Liver (tissue), 9 donors: Measurements from ENCODE around the gene GRK5. TPM values are rescaled to one million over a fixed set of nuclear protein-coding genes. Genes with fewer than 3 reads are reported as not detected.
"Not testable (repeated sequence)": the region's sequence is repeated elsewhere in the genome, so short reads cannot be mapped to it uniquely, and the experiment has no call there.

Experiments used
- DNase-seq: peaks from one replicate; pipeline ENCODE4 v3.0.0-alpha.2; 2017; ENCODE audit warnings: low spot score
- H3K27ac ChIP-seq, 2 donors: one replicate each; pipeline ENCODE4 v1.7.0; 2013; ENCODE audit warnings: inconsistent platforms in 2 of 2, low read length in 2 of 2, control low read depth in 1 of 2, low read depth in 1 of 2, mild to moderate bottlenecking in 1 of 2
- H3K27me3 ChIP-seq, 4 donors: one replicate each; pipeline versions ENCODE4 v1.6.1 to v1.7.0; 2013; ENCODE audit warnings: low read length in 3 of 4, inconsistent platforms in 1 of 4, mild to moderate bottlenecking in 1 of 4, moderate library complexity in 1 of 4; ENCODE audit not compliant: control insufficient read depth in 4 of 4, insufficient read depth in 4 of 4
- H3K36me3 ChIP-seq, 4 donors: one replicate each; pipeline versions ENCODE4 v1.6.1 to v1.7.0; 2013; ENCODE audit warnings: low read length in 3 of 4, mild to moderate bottlenecking in 3 of 4, low read depth in 1 of 4, moderate library complexity in 1 of 4; ENCODE audit not compliant: control insufficient read depth in 4 of 4, insufficient read depth in 3 of 4
- H3K4me1 ChIP-seq, 4 donors: one replicate each; pipeline versions ENCODE4 v1.6.1 to v1.7.0; 2013; ENCODE audit warnings: low read length in 3 of 4, mild to moderate bottlenecking in 3 of 4, moderate library complexity in 1 of 4; ENCODE audit not compliant: control insufficient read depth in 4 of 4, insufficient read depth in 4 of 4
- H3K4me3 ChIP-seq, 3 donors: one replicate each; pipeline versions ENCODE4 v1.6.1 to v1.7.0; 2013; ENCODE audit warnings: low read length in 3 of 3, control low read depth in 1 of 3, low read depth in 1 of 3, mild to moderate bottlenecking in 1 of 3
- H3K9ac ChIP-seq, 2 donors: one replicate each; pipeline ENCODE4 v1.7.0; 2013; ENCODE audit warnings: low read length in 2 of 2, mild to moderate bottlenecking in 2 of 2, moderate library complexity in 2 of 2, control low read depth in 1 of 2, low read depth in 1 of 2
- H3K9me3 ChIP-seq, 4 donors: one replicate each; pipeline versions ENCODE4 v1.6.1 to v1.7.0; 2013; ENCODE audit warnings: low read length in 3 of 4; ENCODE audit not compliant: control insufficient read depth in 4 of 4
- ATF3 ChIP-seq: IDR thresholded peaks from 2 replicates; pipeline ENCODE4 v1.6.1; 2016; ENCODE audit warnings: antibody characterized with exemption
- EGR1 ChIP-seq, 2 donors: IDR thresholded peaks; 2 replicates each; pipeline ENCODE4 v1.6.1; 2016 to 2018; ENCODE audit warnings: antibody characterized with exemption in 2 of 2, low read depth in 2 of 2
- FOXA1 ChIP-seq: IDR thresholded peaks from 2 replicates; pipeline ENCODE4 v1.6.1; 2016; ENCODE audit warnings: antibody characterized with exemption
- HNF4G ChIP-seq: IDR thresholded peaks from 2 replicates; pipeline ENCODE4 v1.6.1; 2016; ENCODE audit warnings: antibody characterized with exemption
- JUND ChIP-seq, 2 donors: IDR thresholded peaks; 2 replicates each; pipeline ENCODE4 v1.6.1; 2016; ENCODE audit warnings: antibody characterized with exemption in 2 of 2
- MAX ChIP-seq: IDR thresholded peaks from 2 replicates; pipeline ENCODE4 v1.6.1; 2016; ENCODE audit warnings: antibody characterized with exemption
- NR2F2 ChIP-seq: IDR thresholded peaks from 2 replicates; pipeline ENCODE4 v1.6.1; 2016; ENCODE audit warnings: antibody characterized with exemption
- REST ChIP-seq: IDR thresholded peaks from 2 replicates; pipeline ENCODE4 v1.6.1; 2016; ENCODE audit warnings: antibody characterized with exemption, mild to moderate bottlenecking
- TAF1 ChIP-seq: conservative IDR thresholded peaks from 2 replicates; pipeline ENCODE4 v1.6.1; 2016; ENCODE audit warnings: antibody characterized with exemption, mild to moderate bottlenecking
- YY1 ChIP-seq: IDR thresholded peaks from 2 replicates; pipeline ENCODE4 v1.6.1; 2016; ENCODE audit warnings: antibody characterized with exemption, mild to moderate bottlenecking
- ZBTB33 ChIP-seq: IDR thresholded peaks from 2 replicates; pipeline ENCODE4 v1.6.1; 2016; ENCODE audit warnings: antibody characterized with exemption
- WGBS: extraction: QIAGEN DNeasy Blood & Tissue Kit; methylation state at CpG from one replicate; pipeline ENCODE4 v1.1.7; 2013; 5-methylcytosine and 5-hydroxymethylcytosine counted together
- polyA plus RNA-seq, 2 donors: library from polyadenylated mRNA; stranded (reverse) in 1 of 2; unstranded in 1 of 2; fragments of 200-250 nt in 1 of 2; fragments of >200 nt in 1 of 2; fragmentation: Nextera tagmentation in 1 of 2; extraction: Ambion mirVana in 1 of 2; gene quantifications; one replicate each; pipeline versions ENCODE4 v1.2.1 to v1.2.3, GENCODE V29; 2013 to 2015
- total RNA-seq, 2 donors: library from RNA; depleted of rRNA; stranded (reverse); fragments of >200 nt; gene quantifications; one replicate each; pipeline ENCODE4 v1.2.3, GENCODE V29; 2014
- donor health status: healthy.
- donor health status: healthy.
- donor health status: healthy.
- donor health status: healthy.
- donor health status: healthy.

GRK5 gene
- total and polyA plus RNA-seq, 4 donors, result 2.1 to 6.6 (median 5.1) TPM

- WGBS, result 83% methylated on average over 8 of the region's 8 CpGs
- no peak overlapping the region for H3K9ac ChIP-seq
- H3K4me1 ChIP-seq, result no peaks in the 10 kb centered on the region
- H3K4me3 ChIP-seq, result no peak overlapping the region
- peaks cover 0 to 26% (median 9%) of the 10 kb centered on the region in 4 donors for H3K36me3 ChIP-seq
- no peak for DNase-seq
- no peaks in the 10 kb centered on the region for H3K9me3 ChIP-seq
- no peaks in the 10 kb centered on the region for H3K27me3 ChIP-seq
- TF ChIP-seq YY1, result no peak
- H3K27ac ChIP-seq, result no peak overlapping the region
These were observed 222.4 kb downstream of the GRK5 start for GRCh38 chr10:119429771-119430170.

- no peak for TF ChIP-seq NR2F2
- TF ChIP-seq ZBTB33, result no peak
- no peak for TF ChIP-seq MAX
- no peak for TF ChIP-seq FOXA1
- no peak overlapping the region for H3K9ac ChIP-seq
- H3K27me3 ChIP-seq, result no peaks in the 10 kb centered on the region
- H3K4me1 ChIP-seq, result no peaks in the 10 kb centered on the region
- 92% methylated on average over 22 of the region's 22 CpGs for WGBS
- H3K4me3 ChIP-seq, result no peak overlapping the region
- DNase-seq, result no peak
- H3K36me3 ChIP-seq, result peaks cover 0 to 21% (median 9%) of the 10 kb centered on the region in 4 donors
- no peaks in the 10 kb centered on the region for H3K9me3 ChIP-seq
- H3K27ac ChIP-seq, result no peak overlapping the region
These were observed 223.8 kb downstream of the GRK5 start for GRCh38 chr10:119431034-119431772.

- H3K27ac ChIP-seq, result no peak overlapping the region
- no peak for DNase-seq
- H3K9me3 ChIP-seq, result no peaks in the 10 kb centered on the region
- H3K27me3 ChIP-seq, result no peaks in the 10 kb centered on the region
- no peak overlapping the region for H3K9ac ChIP-seq
- no peaks in the 10 kb centered on the region for H3K4me1 ChIP-seq
- whole genome bisulfite sequencing, result 98% methylated on average over 3 of the region's 3 CpGs
- H3K36me3 ChIP-seq, result peaks cover 0 to 16% (median 7%) of the 10 kb centered on the region in 4 donors
- TF ChIP-seq YY1 (no peak), JUND (IDR thresholded peaks at IDR 0.05) (no peak), FOXA1 (no peak), TAF1 (no peak), REST (no peak), ATF3 (no peak), EGR1 (IDR thresholded peaks at IDR 0.05; ENCODE audit: low read depth in 2 of 2) (no peak), HNF4G (no peak)
- H3K4me3 ChIP-seq, result no peak overlapping the region
These were observed 224.4 kb downstream of the GRK5 start for GRCh38 chr10:119431773-119432135.

- 96% methylated on average over 5 of the region's 5 CpGs for WGBS
- not testable (repeated sequence) for H3K9ac ChIP-seq, H3K9me3 ChIP-seq, DNase-seq, H3K4me3 ChIP-seq, H3K27ac ChIP-seq, H3K4me1 ChIP-seq, H3K36me3 ChIP-seq, H3K27me3 ChIP-seq
These were observed 227.6 kb downstream of the GRK5 start for GRCh38 chr10:119434942-119435341.
